H9 (cell line): ENCODE measurements around the gene GFER. TPM values are rescaled to one million over a fixed set of nuclear protein-coding genes. Genes with fewer than 3 reads are reported as not detected.

Source experiments
- DNase-seq: peaks from one replicate; pipeline ENCODE4 v3.0.0-alpha.2; 2017
- H2AFZ ChIP-seq: one replicate; pipeline ENCODE4 v1.6.1; 2013; ENCODE audit warnings: mild to moderate bottlenecking, low read length, control low read depth, moderate library complexity
- H2AK5ac ChIP-seq: 2 replicates; pipeline ENCODE4 v1.6.1; 2013; ENCODE audit warnings: low read length, control low read depth, mixed read lengths; ENCODE audit not compliant: insufficient read length
- H2BK120ac ChIP-seq: one replicate; pipeline ENCODE4 v1.6.1; 2013; ENCODE audit warnings: low read depth, mild to moderate bottlenecking, low read length, control low read depth, inconsistent platforms; ENCODE audit not compliant: poor library complexity, severe bottlenecking
- H2BK12ac ChIP-seq: 2 replicates; pipeline ENCODE4 v1.6.1; 2013; ENCODE audit warnings: low read length, control low read depth, mixed read lengths, low read depth; ENCODE audit not compliant: insufficient read length
- H2BK15ac ChIP-seq: 2 replicates; pipeline ENCODE4 v1.6.1; 2013; ENCODE audit warnings: low read depth, low read length, control low read depth
- H2BK20ac ChIP-seq: one replicate; pipeline ENCODE4 v1.6.1; 2013; ENCODE audit warnings: low read depth, mild to moderate bottlenecking, low read length, control low read depth, inconsistent platforms; ENCODE audit not compliant: poor library complexity, severe bottlenecking
- H2BK5ac ChIP-seq: 2 replicates; pipeline ENCODE4 v1.6.1; 2013; ENCODE audit warnings: low read length, control low read depth, mixed read lengths; ENCODE audit not compliant: insufficient read length
- H3K14ac ChIP-seq: 2 replicates; pipeline ENCODE4 v1.6.1; 2013; ENCODE audit warnings: low read length, control low read depth; ENCODE audit not compliant: insufficient read depth
- H3K18ac ChIP-seq: 2 replicates; pipeline ENCODE4 v1.6.1; 2013; ENCODE audit warnings: low read depth, mild to moderate bottlenecking, mixed read lengths, low read length, control low read depth; ENCODE audit not compliant: insufficient read length
- H3K23ac ChIP-seq: 2 replicates; pipeline ENCODE4 v1.6.1; 2013; ENCODE audit warnings: low read length, control low read depth, mixed read lengths, low read depth; ENCODE audit not compliant: insufficient read length
- H3K23me2 ChIP-seq: 2 replicates; pipeline ENCODE4 v1.6.1; 2013; ENCODE audit warnings: low read depth, mild to moderate bottlenecking, mixed read lengths, low read length, control low read depth; ENCODE audit not compliant: insufficient read length, poor library complexity, severe bottlenecking
- H3K27ac ChIP-seq: 2 replicates; pipeline ENCODE4 v1.5.1; 2013; ENCODE audit warnings: low read length, control low read depth, mixed read lengths, low read depth; ENCODE audit not compliant: insufficient read length
- H3K27me3 ChIP-seq: 2 replicates; pipeline ENCODE4 v1.6.1; 2013; ENCODE audit warnings: low read length, control low read depth, inconsistent platforms; ENCODE audit not compliant: insufficient read depth
- H3K4ac ChIP-seq: 2 replicates; pipeline ENCODE4 v1.6.1; 2013; ENCODE audit warnings: low read depth, mild to moderate bottlenecking, control low read depth, inconsistent platforms, low read length, moderate library complexity
- H3K4me1 ChIP-seq: 2 replicates; pipeline ENCODE4 v1.6.1; 2013; ENCODE audit warnings: low read length, control low read depth, inconsistent platforms; ENCODE audit not compliant: insufficient read depth
- H3K4me2 ChIP-seq: 2 replicates; pipeline ENCODE4 v1.6.1; 2013; ENCODE audit warnings: low read length, control low read depth, mixed read lengths; ENCODE audit not compliant: insufficient read length, insufficient read depth
- H3K56ac ChIP-seq: 2 replicates; pipeline ENCODE4 v1.6.1; 2013; ENCODE audit warnings: low read depth, mild to moderate bottlenecking, mixed read lengths, low read length, control low read depth; ENCODE audit not compliant: insufficient read length
- H3K79me1 ChIP-seq: 2 replicates; pipeline ENCODE4 v1.6.1; 2013; ENCODE audit warnings: low read depth, mild to moderate bottlenecking, moderate library complexity, low read length, control low read depth, inconsistent platforms; ENCODE audit not compliant: insufficient read depth, poor library complexity, severe bottlenecking
- H3K79me2 ChIP-seq: 2 replicates; pipeline ENCODE4 v1.6.1; 2013; ENCODE audit warnings: low read length, control low read depth, inconsistent platforms; ENCODE audit not compliant: insufficient read depth
- H3K9ac ChIP-seq: 2 replicates; pipeline ENCODE4 v1.6.1; 2013; ENCODE audit warnings: low read length, control low read depth, mixed read lengths; ENCODE audit not compliant: insufficient read length; ENCODE audit errors: extremely low read depth
- H3K9me3 ChIP-seq: one replicate; pipeline ENCODE4 v1.6.1; 2013; ENCODE audit warnings: low read depth, low read length, inconsistent platforms; ENCODE audit not compliant: control insufficient read depth
- H3T11ph ChIP-seq: one replicate; pipeline ENCODE4 v1.6.1; 2013; ENCODE audit warnings: mild to moderate bottlenecking, low read length, control low read depth, inconsistent platforms
- H4K20me1 ChIP-seq: one replicate; pipeline ENCODE4 v1.6.1; 2013; ENCODE audit not compliant: control insufficient read depth, insufficient read length, insufficient read depth
- H4K5ac ChIP-seq: 2 replicates; pipeline ENCODE4 v1.6.1; 2013; ENCODE audit warnings: low read depth, mild to moderate bottlenecking, mixed read lengths, low read length, control low read depth; ENCODE audit not compliant: insufficient read length
- H4K8ac ChIP-seq: replicated peaks from 2 replicates; pipeline ENCODE4 v1.6.1; 2013; ENCODE audit warnings: low read length, control low read depth, mixed read lengths, low read depth; ENCODE audit not compliant: insufficient read length
- H4K91ac ChIP-seq: 2 replicates; pipeline ENCODE4 v1.6.1; 2013; ENCODE audit warnings: low read depth, mild to moderate bottlenecking, moderate library complexity, mixed read lengths, low read length, control low read depth; ENCODE audit not compliant: insufficient read length
- H3K27ac Mint-ChIP-seq, 3 experiments: 2 replicates in 2 of 3; 3 replicates in 1 of 3; pipeline ENCODE4 v1.8.0; 2020 to 2021; ENCODE audit warnings: mixed read lengths in 3 of 3, mild to moderate bottlenecking in 1 of 3, moderate library complexity in 1 of 3
- H3K27me3 Mint-ChIP-seq: 2 replicates; pipeline ENCODE4 v1.8.0; 2021; ENCODE audit warnings: low read depth, mild to moderate bottlenecking, moderate library complexity, mixed read lengths
- H3K36me3 Mint-ChIP-seq, 3 experiments: 2 replicates in 2 of 3; 3 replicates in 1 of 3; pipeline ENCODE4 v1.8.0; 2020 to 2021; ENCODE audit warnings: low read depth in 3 of 3, mixed read lengths in 3 of 3; ENCODE audit not compliant: insufficient read depth in 1 of 3
- H3K4me1 Mint-ChIP-seq, 2 experiments: 2 replicates each; pipeline ENCODE4 v1.8.0; 2020; ENCODE audit warnings: mixed read lengths in 2 of 2
- H3K4me3 Mint-ChIP-seq, 2 experiments: 2 replicates in 1 of 2; 3 replicates in 1 of 2; pipeline ENCODE4 v1.8.0; 2020 to 2021; ENCODE audit warnings: mild to moderate bottlenecking in 2 of 2, mixed read lengths in 2 of 2, moderate library complexity in 1 of 2
- H3K9me3 Mint-ChIP-seq, 2 experiments: 2 replicates in 1 of 2; 3 replicates in 1 of 2; pipeline ENCODE4 v1.8.0; 2020; ENCODE audit warnings: mild to moderate bottlenecking in 2 of 2, mixed read lengths in 2 of 2, moderate library complexity in 1 of 2
- CTCF ChIP-seq: fragments of 200-600 bp; sonication (generic); conservative IDR thresholded peaks from 3 replicates; pipeline ENCODE4 v1.8.0; 2021; ENCODE audit warnings: antibody characterized with exemption, mild to moderate bottlenecking
- WGBS: extraction: QIAGEN DNeasy Blood & Tissue Kit; methylation state at CpG from one replicate; pipeline ENCODE4 v1.1.7; 2013; ENCODE audit warnings: missing lambda C conversion rate, low lambda C conversion rate, mixed read lengths; ENCODE audit not compliant: insufficient read length; ENCODE audit errors: extremely low coverage; 5-methylcytosine and 5-hydroxymethylcytosine counted together
- total RNA-seq: library from RNA; stranded (reverse); gene quantifications from 2 replicates; pipeline ENCODE4 v1.2.1, GENCODE V29; 2021

The GFER gene
- total RNA-seq, 1 experiment from 2014 or later = 49.1 TPM

- H3K4me3 Mint-ChIP-seq = peak overlapping the region in 1 of 2 experiments; percentile 13; a peak in 1 of 5 replicates
- Histone ChIP-seq H3K56ac (no peak overlapping the region), H3K23ac (no peak overlapping the region), H4K8ac (no peak overlapping the region), H3K27me3 (peaks cover 20% of the 10 kb centered on the region), H3K23me2 (peaks cover 32% of the 10 kb centered on the region), H3K18ac (no peak overlapping the region), H3K9ac (no peak overlapping the region), H4K91ac (no peak overlapping the region), H2BK5ac (no peak overlapping the region), H3K4ac (no peak overlapping the region), H3K9me3 (no peaks in the 10 kb centered on the region), H4K20me1 (peaks cover 2% of the 10 kb centered on the region), H2BK12ac (no peak overlapping the region), H3K4me2 (no peak overlapping the region), H3K27ac (no peak overlapping the region), H3K79me2 (no peaks in the 10 kb centered on the region; the same call in 1 of the 2 replicates), H2BK20ac (no peak overlapping the region), H3K79me1 (no peaks in the 10 kb centered on the region), H3K4me1 (no peaks in the 10 kb centered on the region; the same call in 1 of the 2 replicates), H2BK120ac (no peak overlapping the region), H2AFZ (no peak overlapping the region), H2AK5ac (no peak overlapping the region), H4K5ac (no peak overlapping the region), H3K14ac (no peak overlapping the region), H2BK15ac (no peak overlapping the region), H3T11ph (no peak overlapping the region)
- H3K27me3 Mint-ChIP-seq = peaks cover 47% of the 10 kb centered on the region
- H3K36me3 Mint-ChIP-seq = peaks cover 0 to 20% (median 18%) of the 10 kb centered on the region in 3 experiments; a peak in 6 of 7 replicates
- no peak overlapping the region for H3K27ac Mint-ChIP-seq
- WGBS = no CpG with 5 or more reads among the region's 10 CpGs
- no peaks in the 10 kb centered on the region; a peak in 1 of 5 replicates for H3K9me3 Mint-ChIP-seq
- DNase-seq = no peak
- peaks cover 29 to 35% of the 10 kb centered on the region in 2 experiments for H3K4me1 Mint-ChIP-seq
- no peak for TF ChIP-seq CTCF
Measured at GRCh38 chr16:1987198-1987597, 3.2 kb downstream of the GFER start.
